Daoy (cell line): Measurements from ENCODE around the gene CD248. TPM values are rescaled to one million over a fixed set of nuclear protein-coding genes. Genes with fewer than 3 reads are reported as not detected.
"Not testable (repeated sequence)": the region's sequence is repeated elsewhere in the genome, so short reads cannot be mapped to it uniquely, and the experiment has no call there.

Source experiments
- DNase-seq: peaks from one replicate; pipeline ENCODE4 v3.0.0-alpha.2; 2015; ENCODE audit warnings: low read depth
- total RNA-seq: library from RNA; depleted of rRNA; stranded (reverse); fragments of >200 nt; shearing (Covaris generic); gene quantifications from 2 replicates; pipeline ENCODE4 v1.2.3, GENCODE V29; 2014; rRNA removed

Gene CD248
- total RNA-seq: 0.06 TPM in 1 of 2 replicates, not detected in the other

GRCh38 chr11:66316849-66317251 lies at the start of gene CD248:
TSS of gene CD248 (minus strand) at chr11:66317044. CDS start at chr11:66317027, 17 bp downstream.
- no peak for DNase-seq

GRCh38 chr11:66365711-66366619 lies 49.1 kb upstream of the CD248 start:
- DNase-seq: no peak

- no peak for DNase-seq
Observed at GRCh38 chr11:66365166-66365565, 48.3 kb upstream of the CD248 start.

- DNase-seq: peak; percentile 46
Observed at GRCh38 chr11:66363805-66364535, 47.1 kb upstream of the CD248 start.

GRCh38 chr11:66363187-66363601 lies 46.4 kb upstream of the CD248 start:
- no peak for DNase-seq

GRCh38 chr11:66362481-66363147 lies 45.8 kb upstream of the CD248 start:
- no peak for DNase-seq

- no peak for DNase-seq
Observed at GRCh38 chr11:66361502-66361941, 44.7 kb upstream of the CD248 start.

GRCh38 chr11:66360406-66361073 lies 43.7 kb upstream of the CD248 start:
- DNase-seq: no peak

- no peak for DNase-seq
Observed at GRCh38 chr11:66359662-66360087, 42.8 kb upstream of the CD248 start.

GRCh38 chr11:66350560-66351235 lies 33.9 kb upstream of the CD248 start:
- not testable (repeated sequence) for DNase-seq

GRCh38 chr11:66349084-66349386 lies 32.2 kb upstream of the CD248 start:
- no peak for DNase-seq

GRCh38 chr11:66347425-66348276 lies 30.8 kb upstream of the CD248 start, which contains the start of gene B4GAT1:
TSS of gene B4GAT1 (minus strand) at chr11:66347629. CDS start at chr11:66347545, 84 bp downstream.
- peak; percentile 89 for DNase-seq

- DNase-seq: no peak
Observed at GRCh38 chr11:66346476-66347424, 29.9 kb upstream of the CD248 start.

GRCh38 chr11:66345316-66345649 lies 28.4 kb upstream of the CD248 start:
- no peak for DNase-seq

- DNase-seq: peak; percentile 97
Observed at GRCh38 chr11:66344550-66345315, 27.9 kb upstream of the CD248 start, which contains the start of gene BRMS1. TSS of gene BRMS1 (minus strand) at chr11:66345104. CDS start at chr11:66342234, 2,870 bp downstream.

GRCh38 chr11:66343176-66343575 lies 26.3 kb upstream of the CD248 start:
- no peak for DNase-seq

GRCh38 chr11:66341502-66342126 lies 24.8 kb upstream of the CD248 start:
- no peak for DNase-seq
